ENCODE measurements around the gene MED15. TPM values are rescaled to one million over a fixed set of nuclear protein-coding genes. Genes with fewer than 3 reads are reported as not detected.

MED15 gene
- total and polyA plus RNA-seq, 10 donors, result 32.2 to 162 (median 89.7) TPM

DNA sequence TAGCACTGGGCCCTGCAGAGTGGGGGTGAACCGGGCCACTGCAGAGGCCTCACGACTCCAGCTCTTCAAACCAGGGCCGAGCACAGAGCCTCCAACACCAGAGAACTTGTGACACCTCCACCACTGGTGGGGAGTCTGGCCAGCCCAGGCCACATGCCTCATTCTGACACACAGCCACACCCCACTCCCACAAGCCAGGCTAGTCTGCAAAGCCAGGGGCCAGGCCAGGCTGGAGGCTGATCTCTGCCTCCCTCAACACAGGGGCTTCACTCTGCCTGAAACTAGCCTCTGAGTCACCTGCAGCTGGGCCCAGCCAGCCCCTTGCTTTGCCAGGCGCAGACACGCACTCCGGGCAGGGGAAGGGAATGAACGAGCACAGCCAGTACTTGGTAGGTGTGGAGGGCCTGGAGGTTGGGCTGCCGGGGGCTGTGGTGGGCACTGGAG is 102.9 kb downstream of the MED15 start:
- no peak overlapping the region for H3K27ac ChIP-seq
- intact Hi-C loops (cut with DNase I; ENCODE audit: low total_unique reads), result no loop called here
- no peaks in the 10 kb centered on the region for H3K27me3 ChIP-seq (replicated peaks in 1 of 7)
- H3K9me3 ChIP-seq, result no peaks in the 10 kb centered on the region
- TF ChIP-seq, protein P1, sequence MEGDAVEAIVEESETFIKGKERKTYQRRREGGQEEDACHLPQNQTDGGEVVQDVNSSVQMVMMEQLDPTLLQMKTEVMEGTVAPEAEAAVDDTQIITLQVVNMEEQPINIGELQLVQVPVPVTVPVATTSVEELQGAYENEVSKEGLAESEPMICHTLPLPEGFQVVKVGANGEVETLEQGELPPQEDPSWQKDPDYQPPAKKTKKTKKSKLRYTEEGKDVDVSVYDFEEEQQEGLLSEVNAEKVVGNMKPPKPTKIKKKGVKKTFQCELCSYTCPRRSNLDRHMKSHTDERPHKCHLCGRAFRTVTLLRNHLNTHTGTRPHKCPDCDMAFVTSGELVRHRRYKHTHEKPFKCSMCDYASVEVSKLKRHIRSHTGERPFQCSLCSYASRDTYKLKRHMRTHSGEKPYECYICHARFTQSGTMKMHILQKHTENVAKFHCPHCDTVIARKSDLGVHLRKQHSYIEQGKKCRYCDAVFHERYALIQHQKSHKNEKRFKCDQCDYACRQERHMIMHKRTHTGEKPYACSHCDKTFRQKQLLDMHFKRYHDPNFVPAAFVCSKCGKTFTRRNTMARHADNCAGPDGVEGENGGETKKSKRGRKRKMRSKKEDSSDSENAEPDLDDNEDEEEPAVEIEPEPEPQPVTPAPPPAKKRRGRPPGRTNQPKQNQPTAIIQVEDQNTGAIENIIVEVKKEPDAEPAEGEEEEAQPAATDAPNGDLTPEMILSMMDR (IDR thresholded peaks at IDR 0.05 in 8 of 11, conservative IDR thresholded peaks at IDR 0.05 in 3 of 11), result no peak
- no peak for TF ChIP-seq POLR2AphosphoS5 (IDR thresholded peaks at IDR 0.05)
- TF ChIP-seq POLR2A (IDR thresholded peaks at IDR 0.05), result no peak
- H3K4me3 ChIP-seq, result no peak overlapping the region
- 87 to 93% (median 91%) methylated on average over 5 to 8 of the region's 8 CpGs for WGBS, 5 donors
- peaks cover 0 to 14% (median 6%) of the 10 kb centered on the region in 6 donors for H3K4me1 ChIP-seq
- no peaks in the 10 kb centered on the region for H3K36me3 ChIP-seq
- no peak for DNase-seq

DNA sequence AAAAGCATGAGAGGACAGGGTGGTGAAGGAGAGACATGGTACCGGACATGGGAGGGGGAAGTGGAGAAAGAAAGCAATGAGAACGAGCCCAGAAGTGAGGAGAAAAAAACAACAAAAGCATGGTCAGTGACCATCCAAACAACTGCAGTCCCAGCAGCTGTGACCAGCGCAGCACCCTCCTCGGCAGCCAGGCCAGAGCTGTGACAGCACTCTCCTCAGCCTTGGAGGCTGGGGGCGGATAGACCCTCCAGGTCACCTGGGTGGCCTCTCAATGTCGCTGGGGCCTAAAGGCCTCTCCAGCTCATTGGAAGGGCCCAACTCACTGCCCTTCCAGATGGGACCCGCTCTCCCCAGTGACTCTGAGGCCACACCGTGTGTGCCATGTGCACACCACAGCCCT is 103.3 kb downstream of the MED15 start:
- Histone ChIP-seq H3K4me3 (no peak overlapping the region), H3K9me3 (no peaks in the 10 kb centered on the region), H3K4me1 (peaks cover 0 to 14% (median 6%) of the 10 kb centered on the region in 6 donors), H3K27me3 (replicated peaks in 1 of 7) (no peaks in the 10 kb centered on the region), H3K27ac (no peak overlapping the region), H3K36me3 (no peaks in the 10 kb centered on the region)
- intact Hi-C loops (cut with DNase I; ENCODE audit: low total_unique reads), result no loop called here
- 85 to 95% (median 88%) methylated on average over 8 of the region's 8 CpGs for WGBS, 5 donors
- TF ChIP-seq, protein P1 (IDR thresholded peaks at IDR 0.05 in 8 of 11, conservative IDR thresholded peaks at IDR 0.05 in 3 of 11), result no peak
- TF ChIP-seq POLR2AphosphoS5 (IDR thresholded peaks at IDR 0.05) (no peak), POLR2A (IDR thresholded peaks at IDR 0.05) (no peak)
- no peak for DNase-seq

DNA sequence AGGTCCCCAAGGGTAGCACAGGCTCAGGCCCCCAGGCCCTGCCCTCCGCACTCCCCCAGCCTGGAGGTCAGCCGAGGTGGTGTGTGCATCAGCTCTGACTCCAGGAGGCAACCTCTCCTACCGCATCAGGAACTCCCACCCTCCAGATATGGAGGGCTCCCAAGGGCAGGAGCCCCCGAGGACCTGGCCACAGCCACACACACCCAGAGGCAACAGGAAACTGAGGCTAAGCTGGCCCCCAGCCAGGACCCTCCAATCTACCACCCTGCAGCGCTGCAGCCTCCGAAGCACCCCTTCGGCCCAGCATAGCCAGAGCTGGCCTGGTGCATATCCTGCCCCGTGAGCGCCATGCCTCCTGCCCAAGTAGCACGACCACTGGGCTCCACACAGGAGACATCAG is 104.0 kb downstream of the MED15 start:
- Histone ChIP-seq H3K36me3 (no peaks in the 10 kb centered on the region), H3K9me3 (no peaks in the 10 kb centered on the region), H3K4me3 (no peak overlapping the region), H3K27me3 (replicated peaks in 1 of 7) (no peaks in the 10 kb centered on the region), H3K27ac (no peak overlapping the region), H3K4me1 (peaks cover 0 to 10% (median 2%) of the 10 kb centered on the region in 6 donors)
- TF ChIP-seq, protein P1 (IDR thresholded peaks at IDR 0.05 in 8 of 11, conservative IDR thresholded peaks at IDR 0.05 in 3 of 11), result no peak
- TF ChIP-seq POLR2A (IDR thresholded peaks at IDR 0.05) (no peak), POLR2AphosphoS5 (IDR thresholded peaks at IDR 0.05) (no peak)
- intact Hi-C loops (cut with DNase I; ENCODE audit: low total_unique reads), result no loop called here
- 53 to 72% (median 58%) methylated on average over 4 to 10 of the region's 10 CpGs for WGBS, 5 donors
- DNase-seq, result no peak

DNA sequence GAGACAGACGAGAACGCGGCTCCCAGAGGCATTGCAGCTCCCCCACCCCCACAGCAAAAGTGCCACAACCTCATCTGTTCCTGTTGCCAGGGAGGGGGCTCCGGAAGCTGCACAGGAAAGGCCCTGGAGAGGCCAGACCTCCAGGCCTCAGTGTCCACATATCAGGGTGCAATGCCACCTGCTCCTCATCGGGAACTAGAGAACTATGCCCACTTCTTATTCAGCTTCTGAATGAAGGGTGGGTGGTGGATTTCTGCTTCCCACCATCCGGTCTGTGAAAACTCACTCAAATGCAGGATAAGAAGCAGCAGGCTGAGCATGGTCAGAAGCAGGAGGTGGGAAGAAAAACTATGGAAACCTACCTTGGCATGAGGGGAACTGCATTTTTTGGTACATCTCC is 105.9 kb downstream of the MED15 start:
- no peak overlapping the region for H3K4me3 ChIP-seq
- peaks cover 0 to 3% (median 0%) of the 10 kb centered on the region in 6 donors for H3K4me1 ChIP-seq
- DNase-seq, result no peak
- no peaks in the 10 kb centered on the region for H3K27me3 ChIP-seq (replicated peaks in 1 of 7)
- no peaks in the 10 kb centered on the region for H3K9me3 ChIP-seq
- no peak overlapping the region for H3K27ac ChIP-seq
- intact Hi-C loops (cut with DNase I; ENCODE audit: low total_unique reads), result no loop called here
- TF ChIP-seq POLR2AphosphoS5 (IDR thresholded peaks at IDR 0.05), result no peak
- TF ChIP-seq POLR2A (IDR thresholded peaks at IDR 0.05), result no peak
- TF ChIP-seq, protein P1 (IDR thresholded peaks at IDR 0.05 in 8 of 11, conservative IDR thresholded peaks at IDR 0.05 in 3 of 11), result no peak
- WGBS, 5 donors, result 72 to 86% (median 75%) methylated on average over 6 of the region's 6 CpGs
- H3K36me3 ChIP-seq, result no peaks in the 10 kb centered on the region
